Endothelial cell of umbilical vein (primary cell): ENCODE measurements around the gene SKAP1. TPM values are rescaled to one million over a fixed set of nuclear protein-coding genes. Genes with fewer than 3 reads are reported as not detected.

Source experiments
- BruUV-seq: library from RNA; stranded (reverse); fragments of 400-500 nt; replicated peaks from 2 replicates; lab custom pipeline; 2021; lab: Mats Ljungman, UMichigan
- CTCF ChIA-PET: fragments of 300-600, 350-600 bp; sonication (Branson Sonifier 250); formaldehyde crosslinking; loops from one replicate; lab custom pipeline; 2021; ENCODE audit warnings: antibody characterized with exemption, inconsistent platforms; lab: Charles Lee
- POLR2A ChIA-PET: fragments of 300-600, 350-600 bp; sonication (Branson Sonifier 250); formaldehyde crosslinking; loops from one replicate; lab custom pipeline; 2021; ENCODE audit warnings: antibody characterized with exemption, inconsistent platforms; lab: Charles Lee
- DNase-seq: peaks from one replicate; pipeline ENCODE4 v3.0.0-alpha.2; 2011; ENCODE audit warnings: low read depth, low spot score
- FAIRE-seq: peaks from 2 replicates; lab custom pipeline; 2011; peaks lifted over from hg19 to GRCh38; lab: Jason Lieb, UNC
- H2AFZ ChIP-seq: 2 replicates; pipeline ENCODE4 v1.6.0; 2012; ENCODE audit warnings: low read depth, low read length, control low read depth, inconsistent platforms
- H3K27ac ChIP-seq: 2 replicates; pipeline ENCODE4 v1.5.1; 2011; ENCODE audit warnings: low read depth, mild to moderate bottlenecking, control low read depth, low read length, moderate library complexity; ENCODE audit not compliant: insufficient read depth
- H3K27me3 ChIP-seq, 2 experiments: 2 replicates each; pipeline versions ENCODE4 v1.6.0 to v1.6.1; 2011; ENCODE audit warnings: low read length in 2 of 2, mixed read lengths in 1 of 2; ENCODE audit not compliant: control insufficient read depth in 2 of 2, insufficient read depth in 2 of 2
- H3K36me3 ChIP-seq, 2 experiments: 2 replicates in 1 of 2; 3 replicates in 1 of 2; pipeline ENCODE4 v1.5.1; 2011; ENCODE audit warnings: low read length in 2 of 2, mild to moderate bottlenecking in 1 of 2, moderate library complexity in 1 of 2; ENCODE audit not compliant: control insufficient read depth in 2 of 2, insufficient read depth in 2 of 2; ENCODE audit errors: extremely low read depth in 1 of 2
- H3K4me1 ChIP-seq: 3 replicates; pipeline ENCODE4 v1.5.1; 2011; ENCODE audit warnings: mild to moderate bottlenecking, low read length; ENCODE audit not compliant: control insufficient read depth, insufficient read depth; ENCODE audit errors: extremely low read depth
- H3K4me2 ChIP-seq: 2 replicates; pipeline ENCODE4 v1.6.1; 2011; ENCODE audit warnings: low read length, control low read depth, mixed read lengths; ENCODE audit not compliant: insufficient read depth
- H3K4me3 ChIP-seq, 3 experiments: fragments of 200-600 bp in 1 of 3; sonication (generic), shearing (Covaris generic) in 1 of 3; replicated peaks in 1 of 3; 2 replicates each; pipeline ENCODE4 v1.5.1; 2011 to 2016; ENCODE audit warnings: control low read depth in 3 of 3, low read length in 3 of 3, mild to moderate bottlenecking in 2 of 3, inconsistent platforms in 1 of 3, low read depth in 1 of 3, moderate library complexity in 1 of 3; ENCODE audit not compliant: insufficient read depth in 1 of 3
- H3K79me2 ChIP-seq: 2 replicates; pipeline ENCODE4 v1.6.0; 2012; ENCODE audit warnings: low read length, inconsistent platforms; ENCODE audit not compliant: control insufficient read depth, insufficient read depth
- H3K9ac ChIP-seq: replicated peaks from 2 replicates; pipeline ENCODE3; 2011; ENCODE audit warnings: low read length, control low read depth; ENCODE audit not compliant: insufficient read depth; ENCODE audit errors: extremely low read depth
- H3K9me1 ChIP-seq: replicated peaks from 3 replicates; pipeline ENCODE4 v1.6.0; 2011; ENCODE audit warnings: mild to moderate bottlenecking, low read length; ENCODE audit not compliant: control insufficient read depth, insufficient read depth; ENCODE audit errors: extremely low read depth
- H3K9me3 ChIP-seq: replicated peaks from 2 replicates; pipeline ENCODE4 v1.5.1; 2012; ENCODE audit warnings: low read length, inconsistent platforms; ENCODE audit not compliant: control insufficient read depth, insufficient read depth
- H4K20me1 ChIP-seq: replicated peaks from 2 replicates; pipeline ENCODE3; 2011; ENCODE audit warnings: mild to moderate bottlenecking, low read length; ENCODE audit not compliant: control insufficient read depth, insufficient read depth; ENCODE audit errors: extremely low read depth
- EZH2 ChIP-seq: IDR thresholded peaks from 2 replicates; pipeline ENCODE4 v1.6.1; 2012; ENCODE audit warnings: borderline replicate concordance, low read depth, mild to moderate bottlenecking, moderate library complexity, low read length, inconsistent platforms; ENCODE audit not compliant: severe bottlenecking
- FOS ChIP-seq: IDR thresholded peaks from 2 replicates; pipeline ENCODE4 v1.6.1; 2011; ENCODE audit warnings: mild to moderate bottlenecking, low read length, moderate library complexity, borderline replicate concordance; ENCODE audit not compliant: insufficient read depth
- GATA2 ChIP-seq: IDR thresholded peaks from 2 replicates; pipeline ENCODE4 v1.7.0; 2011; ENCODE audit warnings: low read depth, mild to moderate bottlenecking, moderate library complexity, mixed read lengths, low read length; ENCODE audit not compliant: insufficient read length, insufficient read depth
- JUN ChIP-seq: IDR thresholded peaks from 2 replicates; pipeline ENCODE4 v1.6.1; 2011; ENCODE audit warnings: borderline replicate concordance, low read depth; ENCODE audit not compliant: insufficient read length, insufficient read depth
- MYC ChIP-seq: IDR thresholded peaks from one replicate; pipeline ENCODE4 v1.6.1; 2011; ENCODE audit warnings: mild to moderate bottlenecking, low read depth, low read length
- POLR2A ChIP-seq: IDR thresholded peaks from 2 replicates; pipeline ENCODE4 v1.6.1; 2012; ENCODE audit warnings: low read depth, mild to moderate bottlenecking, control low read depth, low read length
- POLR2AphosphoS5 ChIP-seq: IDR thresholded peaks from 2 replicates; pipeline ENCODE4 v1.6.1; 2012; ENCODE audit warnings: low read depth, mild to moderate bottlenecking, control low read depth, low read length, moderate library complexity; ENCODE audit not compliant: insufficient read depth
- dilution Hi-C: fragments of 300-500 bp; cut with MboI; formaldehyde crosslinking; loops from one replicate; pipeline ENCODE4 v1.15.0; 2019; ENCODE audit warnings: low sequenced_read_pairs; ENCODE audit not compliant: extremely low pct_ligation_motif_present
- intact Hi-C: fragments of 100-400 bp; cut with micrococcal nuclease; formaldehyde crosslinking; loops from one replicate; pipeline ENCODE4 v1.10.0; 2022
- polyA plus RNA-seq, 4 experiments: library from polyadenylated mRNA; depleted of rRNA in 3 of 4; stranded (reverse) in 3 of 4; unstranded in 1 of 4; fragments of >200 nt; gene quantifications; 2 replicates each; pipeline versions ENCODE4 v1.2.1 to v1.2.3, GENCODE V29; 2011 to 2012; ENCODE audit warnings: missing spikeins in 1 of 4
- total RNA-seq: library from RNA; stranded (reverse); gene quantifications from 2 replicates; pipeline ENCODE4 v1.2.3, GENCODE V29; 2021
- TF ChIP-seq, protein P1 (sequence below): IDR thresholded peaks from 2 replicates; pipeline ENCODE4 v1.6.1; 2011; ENCODE audit not compliant: insufficient read depth, insufficient read length
- TF ChIP-seq, protein P2 (sequence below), 2 donors: IDR thresholded peaks; 1 replicate in 1 of 2; 2 replicates in 1 of 2; pipeline ENCODE4 v1.5.1; 2011; ENCODE audit warnings: low read length in 2 of 2, mild to moderate bottlenecking in 2 of 2, moderate library complexity in 2 of 2, control low read depth in 1 of 2, inconsistent platforms in 1 of 2, low read depth in 1 of 2; ENCODE audit not compliant: insufficient read depth in 1 of 2; ENCODE audit errors: extremely low read depth in 1 of 2

Gene SKAP1
- total and polyA plus RNA-seq, 2 donors (not counting 3 experiments of a cell fraction or from before 2014, with no cell fraction given) = 0.75 TPM; not detected in 1

DNA sequence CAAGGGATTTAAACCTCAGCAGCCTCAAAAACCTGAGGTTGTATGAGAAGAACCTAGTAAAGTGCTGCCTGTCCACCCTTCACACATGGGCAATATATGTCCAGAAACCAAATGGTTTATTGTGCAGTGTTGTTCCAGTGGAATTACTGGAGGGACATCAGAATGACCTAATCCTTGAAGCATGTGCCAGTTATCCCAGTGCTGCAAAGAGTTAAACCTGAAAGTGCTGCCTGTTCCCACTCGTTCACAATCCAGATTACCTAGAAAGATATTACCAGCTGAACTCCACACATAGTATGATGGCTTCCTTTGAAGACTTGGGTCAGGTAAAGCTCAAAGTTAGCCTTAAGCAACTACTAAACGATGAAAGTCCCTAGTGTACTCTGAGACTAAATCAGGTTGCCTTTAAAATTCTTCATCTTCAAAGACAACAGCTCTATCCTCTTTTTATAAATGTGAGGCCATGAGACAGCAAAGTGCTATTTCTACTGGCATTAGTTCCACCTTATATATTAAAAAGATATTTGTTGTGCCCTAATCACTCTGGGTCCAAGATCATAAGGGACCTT lies 189.4 kb downstream of the SKAP1 start:
- Histone ChIP-seq H2AFZ (no peak overlapping the region), H3K4me1 (peaks cover 94% of the 10 kb centered on the region), H3K9ac (peak overlapping the region; percentile 74), H4K20me1 (no peaks in the 10 kb centered on the region), H3K27ac (peak overlapping the region; percentile 90), H3K4me3 (no peak overlapping the region), H3K79me2 (no peaks in the 10 kb centered on the region), H3K9me3 (no peaks in the 10 kb centered on the region), H3K4me2 (peak overlapping the region; percentile 50), H3K27me3 (no peaks in the 10 kb centered on the region), H3K9me1 (no peaks in the 10 kb centered on the region), H3K36me3 (no peaks in the 10 kb centered on the region)
- DNase-seq (peak; percentile 53), FAIRE-seq (peak; percentile 37)
- CTCF ChIA-PET = interaction anchor here (0.8 to 20.0 kb wide), 4 partner anchors 10 to 372 kb away, joined by 3 to 289 read pairs (median 11); no protein-coding TSS in a partner anchor
- POLR2A ChIA-PET = no interaction called here
- TF ChIP-seq EZH2 = no peak
- TF ChIP-seq POLR2A = peak; percentile 21
- TF ChIP-seq POLR2AphosphoS5 = peak; percentile 37
- no peak for TF ChIP-seq MYC
- no peak for TF ChIP-seq FOS
- no peak for TF ChIP-seq GATA2
- TF ChIP-seq, protein P1, sequence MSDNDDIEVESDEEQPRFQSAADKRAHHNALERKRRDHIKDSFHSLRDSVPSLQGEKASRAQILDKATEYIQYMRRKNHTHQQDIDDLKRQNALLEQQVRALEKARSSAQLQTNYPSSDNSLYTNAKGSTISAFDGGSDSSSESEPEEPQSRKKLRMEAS = no peak
- TF ChIP-seq, protein P2, sequence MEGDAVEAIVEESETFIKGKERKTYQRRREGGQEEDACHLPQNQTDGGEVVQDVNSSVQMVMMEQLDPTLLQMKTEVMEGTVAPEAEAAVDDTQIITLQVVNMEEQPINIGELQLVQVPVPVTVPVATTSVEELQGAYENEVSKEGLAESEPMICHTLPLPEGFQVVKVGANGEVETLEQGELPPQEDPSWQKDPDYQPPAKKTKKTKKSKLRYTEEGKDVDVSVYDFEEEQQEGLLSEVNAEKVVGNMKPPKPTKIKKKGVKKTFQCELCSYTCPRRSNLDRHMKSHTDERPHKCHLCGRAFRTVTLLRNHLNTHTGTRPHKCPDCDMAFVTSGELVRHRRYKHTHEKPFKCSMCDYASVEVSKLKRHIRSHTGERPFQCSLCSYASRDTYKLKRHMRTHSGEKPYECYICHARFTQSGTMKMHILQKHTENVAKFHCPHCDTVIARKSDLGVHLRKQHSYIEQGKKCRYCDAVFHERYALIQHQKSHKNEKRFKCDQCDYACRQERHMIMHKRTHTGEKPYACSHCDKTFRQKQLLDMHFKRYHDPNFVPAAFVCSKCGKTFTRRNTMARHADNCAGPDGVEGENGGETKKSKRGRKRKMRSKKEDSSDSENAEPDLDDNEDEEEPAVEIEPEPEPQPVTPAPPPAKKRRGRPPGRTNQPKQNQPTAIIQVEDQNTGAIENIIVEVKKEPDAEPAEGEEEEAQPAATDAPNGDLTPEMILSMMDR (IDR thresholded peaks at IDR 0.05; ENCODE audit: extremely low read depth in 1 of 2, insufficient read depth in 1 of 2, low read depth in 1 of 2, low read length in 2 of 2) = no peak
- TF ChIP-seq JUN = peak; percentile 77
- BruUV-seq = no TSS peak
- intact Hi-C loops = loop anchor here (5.0 to 10.0 kb wide), 3 partner anchors 138 to 216 kb away; partner anchors contain the start of genes CBX1 and NFE2L1
- dilution Hi-C loops = no loop called here
